K562 (cell line): ENCODE data around the gene GAS2L2. TPM values are rescaled to one million over a fixed set of nuclear protein-coding genes. Genes with fewer than 3 reads are reported as not detected.

Source experiments
- ATAC-seq: fragments of 200-7000 bp; cut with Tn5 transposase; 3 replicates; pipeline ENCODE4 v1.9.1; 2020; ENCODE audit warnings: moderate library complexity
- BruUV-seq: library from RNA; stranded (reverse); fragments of 400-500 nt; replicated peaks from 2 replicates; lab custom pipeline; 2021; lab: Mats Ljungman, UMichigan
- CTCF ChIA-PET: fragments of 300-600 bp; formaldehyde crosslinking; extraction: SDS; loops from one replicate; lab custom pipeline; 2021; ENCODE audit warnings: low intra/inter-chr PET ratio; lab: Yijun Ruan, JAX
- POLR2A ChIA-PET: fragments of 300-600, 350-650 bp; sonication (Branson Sonifier 250); formaldehyde crosslinking; extraction: SDS; loops from one replicate; lab custom pipeline; 2021; ENCODE audit warnings: antibody characterized with exemption, inconsistent platforms; lab: Yijun Ruan, JAX
- DNase-seq, 4 experiments: peaks; one replicate each; pipeline versions ENCODE4 v3.0.0 to v3.0.0-alpha.2; 2011 to 2018; ENCODE audit warnings: low spot score in 3 of 4, mixed read lengths in 3 of 4; ENCODE audit errors: extremely low read depth in 1 of 4
- FAIRE-seq: peaks from 2 replicates; lab custom pipeline; 2011; peaks lifted over from hg19 to GRCh38; lab: Jason Lieb, UNC
- H2AFZ ChIP-seq: 2 replicates; pipeline ENCODE4 v1.6.0; 2011; ENCODE audit warnings: low read depth, low read length, control low read depth, inconsistent platforms
- H3K27ac ChIP-seq: fragments of 200-600 bp; 3 replicates; pipeline ENCODE4 v1.8.0; 2011; ENCODE audit warnings: low read depth, mild to moderate bottlenecking, control low read depth, inconsistent platforms, low read length, moderate library complexity, mixed read lengths; ENCODE audit errors: extremely low read depth
- H3K27me3 ChIP-seq, 2 experiments: fragments of 300-600 bp in 1 of 2; 2 replicates in 1 of 2; 3 replicates in 1 of 2; pipeline versions ENCODE4 v1.6.0 to v1.8.0; 2011; ENCODE audit warnings: inconsistent platforms in 2 of 2, low read length in 2 of 2, mild to moderate bottlenecking in 1 of 2, mixed read lengths in 1 of 2, moderate library complexity in 1 of 2; ENCODE audit not compliant: control insufficient read depth in 2 of 2, insufficient read depth in 2 of 2
- H3K36me3 ChIP-seq: fragments of 300-600 bp; 3 replicates; pipeline ENCODE4 v1.8.0; 2011; ENCODE audit warnings: mild to moderate bottlenecking, low read length, inconsistent platforms; ENCODE audit not compliant: control insufficient read depth, insufficient read depth
- H3K4me1 ChIP-seq, 2 experiments: fragments of 200-600 bp in 1 of 2; replicated peaks in 1 of 2; 2 replicates in 1 of 2; 3 replicates in 1 of 2; pipeline versions ENCODE4 v1.5.1 to v1.8.0; 2011; ENCODE audit warnings: inconsistent platforms in 2 of 2, low read length in 2 of 2, mild to moderate bottlenecking in 1 of 2, mixed read lengths in 1 of 2, moderate library complexity in 1 of 2; ENCODE audit not compliant: control insufficient read depth in 2 of 2, insufficient read depth in 2 of 2
- H3K4me2 ChIP-seq: 2 replicates; pipeline ENCODE4 v1.6.1; 2011; ENCODE audit warnings: low read length, control low read depth, inconsistent platforms, mixed read lengths; ENCODE audit not compliant: insufficient read depth
- H3K4me3 ChIP-seq: fragments of 200-600 bp; sonication (generic), shearing (Covaris generic); 2 replicates; pipeline ENCODE4 v1.5.1; 2016; ENCODE audit warnings: control low read depth, inconsistent platforms
- H3K79me2 ChIP-seq: fragments of 200-600 bp; 3 replicates; pipeline ENCODE4 v1.8.0; 2011; ENCODE audit warnings: low read length, inconsistent platforms; ENCODE audit not compliant: control insufficient read depth, insufficient read depth
- H3K9ac ChIP-seq, 2 experiments: 2 replicates each; pipeline versions ENCODE4 v1.6.0 to v1.6.1; 2011; ENCODE audit warnings: low read depth in 2 of 2, low read length in 2 of 2, control low read depth in 1 of 2, inconsistent platforms in 1 of 2, mild to moderate bottlenecking in 1 of 2, mixed read lengths in 1 of 2; ENCODE audit not compliant: insufficient read depth in 1 of 2
- H3K9me1 ChIP-seq: one replicate; pipeline ENCODE4 v1.6.0; 2011; ENCODE audit warnings: inconsistent platforms, mild to moderate bottlenecking, low read length, moderate library complexity; ENCODE audit not compliant: control insufficient read depth, insufficient read depth
- H3K9me3 ChIP-seq: replicated peaks from 2 replicates; pipeline ENCODE4 v1.5.1; 2011; ENCODE audit warnings: low read depth, low read length, inconsistent platforms; ENCODE audit not compliant: control insufficient read depth, insufficient read depth
- H4K20me1 ChIP-seq: replicated peaks from 2 replicates; pipeline ENCODE4 v1.6.1; 2011; ENCODE audit warnings: low read length, inconsistent platforms, mixed read lengths; ENCODE audit not compliant: control insufficient read depth, insufficient read depth
- BRF1 ChIP-seq: IDR thresholded peaks from 3 replicates; pipeline ENCODE4 v1.6.1; 2011; ENCODE audit warnings: borderline replicate concordance, mild to moderate bottlenecking; ENCODE audit not compliant: insufficient read length; ENCODE audit errors: extremely low read depth
- CBX3 ChIP-seq, 2 experiments: IDR thresholded peaks; 1 replicate in 1 of 2; 2 replicates in 1 of 2; pipeline ENCODE4 v1.6.1; 2012; ENCODE audit warnings: inconsistent platforms in 2 of 2, low read length in 2 of 2, borderline replicate concordance in 1 of 2, control low read depth in 1 of 2
- COPS2 ChIP-seq: fragments of 450-650 bp; conservative IDR thresholded peaks from 2 replicates; pipeline ENCODE4 v1.6.1; 2016; ENCODE audit warnings: mild to moderate bottlenecking, moderate library complexity
- EGR1 ChIP-seq: fragments of 450-650 bp; conservative IDR thresholded peaks from 2 replicates; pipeline ENCODE4 v1.6.1; 2017; ENCODE audit warnings: mild to moderate bottlenecking
- FUS ChIP-seq: fragments of 200-400 bp; formaldehyde crosslinking; optimal IDR thresholded peaks from 2 replicates; pipeline ENCODE3; 2017; ENCODE audit warnings: low read depth, low read length
- GATAD2B ChIP-seq: fragments of 450-650 bp; IDR thresholded peaks from 2 replicates; pipeline ENCODE4 v1.6.1; 2017; ENCODE audit warnings: mild to moderate bottlenecking, borderline replicate concordance
- MYNN ChIP-seq, 2 experiments: sonication (generic); formaldehyde crosslinking in 1 of 2; IDR thresholded peaks; 2 replicates each; pipeline versions ENCODE4 v1.5.0 to v1.6.1; 2016 to 2020; ENCODE audit warnings: antibody characterized with exemption in 1 of 2, missing genetic modification reagents in 1 of 2
- SAFB2 ChIP-seq: fragments of 200-400 bp; formaldehyde crosslinking; IDR thresholded peaks from 2 replicates; pipeline ENCODE4 v1.6.1; 2018; ENCODE audit warnings: borderline replicate concordance, low read length, low read depth, moderate library complexity; ENCODE audit not compliant: severe bottlenecking
- SMARCC2 ChIP-seq: fragments of 450-650 bp; IDR thresholded peaks from 2 replicates; pipeline ENCODE4 v1.6.1; 2017; ENCODE audit warnings: antibody characterized with exemption, moderate library complexity, mild to moderate bottlenecking, low read depth
- ZNF197 ChIP-seq: fragments of 200-800 bp; sonication (Bioruptor generic); IDR thresholded peaks from 2 replicates; pipeline ENCODE4 v1.6.1; 2016; ENCODE audit warnings: low read depth, missing genetic modification characterization, missing compliant biosample characterization
- WGBS: fragments of 100-300 bp; shearing (Covaris generic); methylation state at CpG from one replicate; pipeline ENCODE4 v1.1.6; 2016; ENCODE audit warnings: low coverage, mixed read lengths; ENCODE audit not compliant: insufficient coverage; ENCODE audit errors: missing lambda C conversion rate; 5-methylcytosine and 5-hydroxymethylcytosine counted together
- in situ Hi-C: fragments of 300-500 bp; cut with MboI; formaldehyde crosslinking; loops from 4 replicates; pipeline ENCODE4 v1.15.0; 2018; ENCODE audit warnings: inconsistent platforms, mixed read lengths
- intact Hi-C: fragments of 100-400 bp; cut with micrococcal nuclease; formaldehyde crosslinking; loops from 2 replicates; pipeline ENCODE4 v1.14.2; 2022
- polyA plus RNA-seq, 8 experiments: library from polyadenylated mRNA; depleted of rRNA in 4 of 8; stranded (reverse) in 5 of 8; unstranded in 3 of 8; fragments of >200 nt; fragmentation: Nextera tagmentation in 2 of 8; fragmentation: Illumina TruSeq in 1 of 8; extraction: Ambion mirVana in 2 of 8; extraction: Trizol in 1 of 8; gene quantifications; 2 replicates each; pipeline versions ENCODE4 v1.2.1 to v1.2.3, GENCODE V29; 2011 to 2014; ENCODE audit warnings: inconsistent platforms in 1 of 8, missing spikeins in 1 of 8
- total RNA-seq, 7 experiments: library from RNA; depleted of rRNA in 6 of 7; stranded (reverse); fragments of >200 nt in 6 of 7; fragmentation: Illumina TruSeq in 2 of 7; extraction: Trizol in 2 of 7; gene quantifications; 2 replicates each; pipeline versions ENCODE4 v1.2.1 to v1.2.3, GENCODE V29; 2011 to 2021; ENCODE audit warnings: low replicate concordance in 1 of 7
- TF ChIP-seq, protein P1 (sequence below): sonication (generic); formaldehyde crosslinking; IDR thresholded peaks from 2 replicates; pipeline ENCODE4 v1.8.1; 2023; ENCODE audit warnings: mild to moderate bottlenecking, missing genetic modification reagents
- TF ChIP-seq, protein P2 (sequence below): fragments of 450-650 bp; IDR thresholded peaks from 2 replicates; pipeline ENCODE4 v1.6.1; 2017; ENCODE audit warnings: mild to moderate bottlenecking, moderate library complexity
- TF ChIP-seq, protein P3 (sequence below): fragments of 250-450 bp; sonication (Bioruptor Pico); IDR thresholded peaks from 2 replicates; pipeline ENCODE4 v1.5.0; 2020; ENCODE audit warnings: mild to moderate bottlenecking
- TF ChIP-seq, protein P4 (sequence below): fragments of 450-650 bp; IDR thresholded peaks from 2 replicates; pipeline ENCODE4 v1.6.1; 2016; ENCODE audit warnings: low read depth, mild to moderate bottlenecking, moderate library complexity
- TF ChIP-seq, protein P5 (sequence below): fragments of 250-450 bp; sonication (Bioruptor Pico); IDR thresholded peaks from 2 replicates; pipeline ENCODE4 v1.4.0; 2020; ENCODE audit warnings: mild to moderate bottlenecking, moderate library complexity

GAS2L2 gene
- total and polyA plus RNA-seq, 9 of the 15 experiments (the other 6 are each of a cell fraction or from before 2014, with no cell fraction given) = not detected

DNA sequence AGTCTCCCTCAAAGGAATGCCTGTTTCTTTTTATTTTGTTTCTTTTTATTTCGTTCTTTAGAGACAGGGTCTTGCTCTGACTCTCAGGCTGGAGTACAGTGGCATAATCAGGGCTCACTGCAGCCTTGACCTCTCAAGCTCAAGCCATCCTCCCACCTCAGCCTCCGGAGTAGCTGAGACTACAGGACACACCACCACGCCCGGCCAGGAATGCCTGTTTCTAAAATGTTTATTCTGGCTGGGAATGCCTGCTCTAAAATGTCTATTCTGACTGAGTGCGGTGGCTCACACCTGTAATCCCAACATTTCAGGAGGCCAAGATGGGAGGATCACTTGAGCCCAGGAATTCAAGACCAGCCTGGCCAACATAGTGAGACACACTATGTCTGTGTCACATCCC, 44.9 kb upstream of the GAS2L2 start:
- DNase-seq = no peak
- intact Hi-C loops = no loop called here
- no peak overlapping the region for H3K4me3 ChIP-seq
- POLR2A ChIA-PET = interaction anchor here (0.6 kb wide), 1 partner anchor 357 kb away, joined by 3 read pairs; no protein-coding TSS in a partner anchor
- no peak for ATAC-seq
- no peaks in the 10 kb centered on the region for H3K9me3 ChIP-seq
- no peak overlapping the region for H2AFZ ChIP-seq
- H3K9me1 ChIP-seq = no peaks in the 10 kb centered on the region
- H3K9ac ChIP-seq = no peak overlapping the region
- peaks cover 4% of the 10 kb centered on the region; the same call in 1 of the 2 replicates for H4K20me1 ChIP-seq
- in situ Hi-C loops = no loop called here
- no peak overlapping the region for H3K4me2 ChIP-seq
- TF ChIP-seq CBX3 (IDR thresholded peaks at IDR 0.05; ENCODE audit: borderline replicate concordance in 1 of 2, low read length in 2 of 2) (no peak), SMARCC2 (no peak), GATAD2B (no peak), BRF1 (no peak), EGR1 (no peak), FUS (no peak), MYNN (IDR thresholded peaks at IDR 0.05) (no peak), MYNN (CRISPR knock-in tag; IDR thresholded peaks at IDR 0.05) (no peak), SAFB2 (no peak), COPS2 (no peak), ZNF197 (no peak)
- TF ChIP-seq, protein P1, sequence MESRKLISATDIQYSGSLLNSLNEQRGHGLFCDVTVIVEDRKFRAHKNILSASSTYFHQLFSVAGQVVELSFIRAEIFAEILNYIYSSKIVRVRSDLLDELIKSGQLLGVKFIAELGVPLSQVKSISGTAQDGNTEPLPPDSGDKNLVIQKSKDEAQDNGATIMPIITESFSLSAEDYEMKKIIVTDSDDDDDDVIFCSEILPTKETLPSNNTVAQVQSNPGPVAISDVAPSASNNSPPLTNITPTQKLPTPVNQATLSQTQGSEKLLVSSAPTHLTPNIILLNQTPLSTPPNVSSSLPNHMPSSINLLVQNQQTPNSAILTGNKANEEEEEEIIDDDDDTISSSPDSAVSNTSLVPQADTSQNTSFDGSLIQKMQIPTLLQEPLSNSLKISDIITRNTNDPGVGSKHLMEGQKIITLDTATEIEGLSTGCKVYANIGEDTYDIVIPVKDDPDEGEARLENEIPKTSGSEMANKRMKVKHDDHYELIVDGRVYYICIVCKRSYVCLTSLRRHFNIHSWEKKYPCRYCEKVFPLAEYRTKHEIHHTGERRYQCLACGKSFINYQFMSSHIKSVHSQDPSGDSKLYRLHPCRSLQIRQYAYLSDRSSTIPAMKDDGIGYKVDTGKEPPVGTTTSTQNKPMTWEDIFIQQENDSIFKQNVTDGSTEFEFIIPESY (CRISPR knock-in tag) = no peak
- TF ChIP-seq, protein P2, sequence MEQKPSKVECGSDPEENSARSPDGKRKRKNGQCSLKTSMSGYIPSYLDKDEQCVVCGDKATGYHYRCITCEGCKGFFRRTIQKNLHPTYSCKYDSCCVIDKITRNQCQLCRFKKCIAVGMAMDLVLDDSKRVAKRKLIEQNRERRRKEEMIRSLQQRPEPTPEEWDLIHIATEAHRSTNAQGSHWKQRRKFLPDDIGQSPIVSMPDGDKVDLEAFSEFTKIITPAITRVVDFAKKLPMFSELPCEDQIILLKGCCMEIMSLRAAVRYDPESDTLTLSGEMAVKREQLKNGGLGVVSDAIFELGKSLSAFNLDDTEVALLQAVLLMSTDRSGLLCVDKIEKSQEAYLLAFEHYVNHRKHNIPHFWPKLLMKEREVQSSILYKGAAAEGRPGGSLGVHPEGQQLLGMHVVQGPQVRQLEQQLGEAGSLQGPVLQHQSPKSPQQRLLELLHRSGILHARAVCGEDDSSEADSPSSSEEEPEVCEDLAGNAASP = no peak
- TF ChIP-seq, protein P3, sequence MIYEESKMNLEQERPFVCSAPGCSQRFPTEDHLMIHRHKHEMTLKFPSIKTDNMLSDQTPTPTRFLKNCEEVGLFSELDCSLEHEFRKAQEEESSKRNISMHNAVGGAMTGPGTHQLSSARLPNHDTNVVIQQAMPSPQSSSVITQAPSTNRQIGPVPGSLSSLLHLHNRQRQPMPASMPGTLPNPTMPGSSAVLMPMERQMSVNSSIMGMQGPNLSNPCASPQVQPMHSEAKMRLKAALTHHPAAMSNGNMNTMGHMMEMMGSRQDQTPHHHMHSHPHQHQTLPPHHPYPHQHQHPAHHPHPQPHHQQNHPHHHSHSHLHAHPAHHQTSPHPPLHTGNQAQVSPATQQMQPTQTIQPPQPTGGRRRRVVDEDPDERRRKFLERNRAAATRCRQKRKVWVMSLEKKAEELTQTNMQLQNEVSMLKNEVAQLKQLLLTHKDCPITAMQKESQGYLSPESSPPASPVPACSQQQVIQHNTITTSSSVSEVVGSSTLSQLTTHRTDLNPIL (CRISPR knock-in tag) = no peak
- TF ChIP-seq, protein P4, sequence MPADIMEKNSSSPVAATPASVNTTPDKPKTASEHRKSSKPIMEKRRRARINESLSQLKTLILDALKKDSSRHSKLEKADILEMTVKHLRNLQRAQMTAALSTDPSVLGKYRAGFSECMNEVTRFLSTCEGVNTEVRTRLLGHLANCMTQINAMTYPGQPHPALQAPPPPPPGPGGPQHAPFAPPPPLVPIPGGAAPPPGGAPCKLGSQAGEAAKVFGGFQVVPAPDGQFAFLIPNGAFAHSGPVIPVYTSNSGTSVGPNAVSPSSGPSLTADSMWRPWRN = no peak
- TF ChIP-seq, protein P5, sequence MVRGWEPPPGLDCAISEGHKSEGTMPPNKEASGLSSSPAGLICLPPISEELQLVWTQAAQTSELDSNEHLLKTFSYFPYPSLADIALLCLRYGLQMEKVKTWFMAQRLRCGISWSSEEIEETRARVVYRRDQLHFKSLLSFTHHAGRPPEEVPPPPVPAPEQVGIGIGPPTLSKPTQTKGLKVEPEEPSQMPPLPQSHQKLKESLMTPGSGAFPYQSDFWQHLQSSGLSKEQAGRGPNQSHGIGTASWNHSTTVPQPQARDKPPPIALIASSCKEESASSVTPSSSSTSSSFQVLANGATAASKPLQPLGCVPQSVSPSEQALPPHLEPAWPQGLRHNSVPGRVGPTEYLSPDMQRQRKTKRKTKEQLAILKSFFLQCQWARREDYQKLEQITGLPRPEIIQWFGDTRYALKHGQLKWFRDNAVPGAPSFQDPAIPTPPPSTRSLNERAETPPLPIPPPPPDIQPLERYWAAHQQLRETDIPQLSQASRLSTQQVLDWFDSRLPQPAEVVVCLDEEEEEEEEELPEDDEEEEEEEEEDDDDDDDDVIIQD (CRISPR knock-in tag) = no peak
- TF ChIP-seq, all 486 proteins: peak for 0
- FAIRE-seq = no peak
- Histone ChIP-seq H3K27me3 (peaks cover 36 to 58% of the 10 kb centered on the region in 2 experiments), H3K36me3 (no peaks in the 10 kb centered on the region), H3K27ac (no peak overlapping the region), H3K4me1 (peaks cover 3 to 14% of the 10 kb centered on the region in 2 experiments), H3K79me2 (no peaks in the 10 kb centered on the region)
- 0% methylated on average over 5 of the region's 5 CpGs for WGBS
- CTCF ChIA-PET = no interaction called here
- BruUV-seq = no TSS peak
